GM23338 (cell line): Measurements from ENCODE around the gene CBLN3. TPM values are rescaled to one million over a fixed set of nuclear protein-coding genes. Genes with fewer than 3 reads are reported as not detected.

Source experiments
- ATAC-seq: fragments of 200-7000 bp; cut with Tn5 transposase; 3 replicates; pipeline ENCODE4 v1.9.1; 2020
- DNase-seq: peaks from one replicate; pipeline ENCODE4 v3.0.0-alpha.2; 2015; ENCODE audit warnings: low spot score
- H2AFZ ChIP-seq: fragments of 200-600 bp; sonication (generic); 2 replicates; pipeline ENCODE4 v1.8.0; 2016; ENCODE audit warnings: antibody characterized with exemption, mild to moderate bottlenecking, moderate library complexity
- H3F3A ChIP-seq: fragments of 200-600 bp; sonication (generic); replicated peaks from 2 replicates; pipeline ENCODE4 v1.8.0; 2017; ENCODE audit warnings: antibody characterized with exemption, mixed run types, low read depth
- H3K27ac ChIP-seq: fragments of 200-600 bp; sonication (generic); 2 replicates; pipeline ENCODE4 v1.6.1; 2016; ENCODE audit warnings: low read depth
- H3K27me3 ChIP-seq: fragments of 200-600 bp; sonication (generic); 2 replicates; pipeline ENCODE4 v1.8.0; 2016; ENCODE audit warnings: mild to moderate bottlenecking, mixed run types, moderate library complexity; ENCODE audit not compliant: insufficient read depth
- H3K36me3 ChIP-seq: fragments of 200-600 bp; sonication (generic); 2 replicates; pipeline ENCODE4 v1.8.0; 2016; ENCODE audit warnings: mild to moderate bottlenecking; ENCODE audit not compliant: insufficient read depth
- H3K4me1 ChIP-seq: fragments of 200-600 bp; sonication (generic); 2 replicates; pipeline ENCODE4 v1.8.0; 2016; ENCODE audit warnings: mild to moderate bottlenecking, moderate library complexity; ENCODE audit not compliant: insufficient read depth
- H3K4me2 ChIP-seq: fragments of 200-600 bp; sonication (generic); 2 replicates; pipeline ENCODE4 v1.7.1; 2017; ENCODE audit warnings: mixed run types
- H3K4me3 ChIP-seq: fragments of 200-600 bp; sonication (generic); 2 replicates; pipeline ENCODE4 v1.6.1; 2016; ENCODE audit warnings: mixed run types
- H3K79me2 ChIP-seq: fragments of 200-600 bp; sonication (generic); replicated peaks from 2 replicates; pipeline ENCODE4 v1.8.0; 2017; ENCODE audit warnings: mild to moderate bottlenecking; ENCODE audit not compliant: insufficient read depth
- H3K9me2 ChIP-seq: fragments of 200-600 bp; sonication (generic); 2 replicates; pipeline ENCODE4 v1.8.0; 2017; ENCODE audit not compliant: insufficient read depth
- H4K20me1 ChIP-seq: fragments of 200-600 bp; sonication (generic); replicated peaks from 2 replicates; pipeline ENCODE4 v1.8.0; 2017; ENCODE audit warnings: mild to moderate bottlenecking; ENCODE audit not compliant: insufficient read depth
- H3K27ac Mint-ChIP-seq: 2 replicates; pipeline ENCODE4 v1.8.0; 2020; ENCODE audit warnings: inconsistent platforms, mild to moderate bottlenecking, moderate library complexity, mixed read lengths
- H3K27me3 Mint-ChIP-seq: 3 replicates; pipeline ENCODE4 v1.8.0; 2022; ENCODE audit warnings: low read depth, mild to moderate bottlenecking, moderate library complexity, mixed read lengths, inconsistent platforms; ENCODE audit not compliant: insufficient read depth, poor library complexity
- H3K36me3 Mint-ChIP-seq: 3 replicates; pipeline ENCODE4 v1.8.0; 2021; ENCODE audit warnings: low read depth, mild to moderate bottlenecking, inconsistent platforms, moderate library complexity, mixed read lengths
- H3K4me1 Mint-ChIP-seq: 3 replicates; pipeline ENCODE4 v1.8.0; 2020; ENCODE audit warnings: mild to moderate bottlenecking, inconsistent platforms, mixed read lengths
- H3K4me3 Mint-ChIP-seq: 3 replicates; pipeline ENCODE4 v1.8.0; 2021; ENCODE audit warnings: moderate library complexity, mild to moderate bottlenecking, inconsistent platforms, mixed read lengths
- H3K9me3 Mint-ChIP-seq: 3 replicates; pipeline ENCODE4 v1.8.0; 2020; ENCODE audit warnings: moderate library complexity, mild to moderate bottlenecking, inconsistent platforms, mixed read lengths
- CREB1 ChIP-seq: fragments of 250-450 bp; sonication (Bioruptor Pico); IDR thresholded peaks from 2 replicates; pipeline ENCODE4 v1.5.0; 2020; ENCODE audit warnings: low read depth, mild to moderate bottlenecking, moderate library complexity
- CTCF ChIP-seq, 2 experiments: fragments of 200-600 bp in 1 of 2; sonication (generic) in 1 of 2; conservative IDR thresholded peaks; 2 replicates each; pipeline versions ENCODE4 v1.5.1 to v1.6.1; 2016 to 2017; ENCODE audit warnings: antibody characterized with exemption in 2 of 2, low read depth in 2 of 2, mild to moderate bottlenecking in 2 of 2, moderate library complexity in 1 of 2
- ETS1 ChIP-seq: IDR thresholded peaks from 2 replicates; pipeline ENCODE4 v1.6.1; 2016; ENCODE audit warnings: antibody characterized with exemption
- EZH2 ChIP-seq: fragments of 200-600 bp; sonication (generic); IDR thresholded peaks from one replicate; pipeline ENCODE4 v1.8.0; 2017; ENCODE audit warnings: antibody characterized with exemption, mild to moderate bottlenecking, low read depth; ENCODE audit not compliant: unreplicated experiment
- EZH2phosphoT487 ChIP-seq: fragments of 200-600 bp; sonication (generic); IDR thresholded peaks from one replicate; pipeline ENCODE4 v1.8.1; 2018; ENCODE audit warnings: antibody characterized with exemption; ENCODE audit not compliant: unreplicated experiment
- JUNB ChIP-seq: IDR thresholded peaks from one replicate; pipeline ENCODE4 v1.6.1; 2016; ENCODE audit warnings: antibody characterized with exemption; ENCODE audit not compliant: unreplicated experiment
- NANOG ChIP-seq: IDR thresholded peaks from 2 replicates; pipeline ENCODE4 v1.6.1; 2016; ENCODE audit warnings: antibody characterized with exemption, borderline replicate concordance
- POLR2AphosphoS5 ChIP-seq: IDR thresholded peaks from 2 replicates; pipeline ENCODE4 v1.6.1; 2016; ENCODE audit warnings: antibody characterized with exemption, low read depth
- REST ChIP-seq: IDR thresholded peaks from one replicate; pipeline ENCODE4 v1.6.1; 2018; ENCODE audit warnings: antibody characterized with exemption; ENCODE audit not compliant: unreplicated experiment
- STAT1 ChIP-seq: IDR thresholded peaks from one replicate; pipeline ENCODE4 v1.6.1; 2016; ENCODE audit warnings: antibody characterized with exemption; ENCODE audit not compliant: unreplicated experiment
- ZNF114 ChIP-seq: fragments of 250-450 bp; sonication (Bioruptor Pico); IDR thresholded peaks from 2 replicates; pipeline ENCODE4 v1.5.0; 2020; ENCODE audit warnings: mild to moderate bottlenecking, moderate library complexity
- ZNF331 ChIP-seq: fragments of 250-450 bp; sonication (Bioruptor Pico); IDR thresholded peaks from 2 replicates; pipeline ENCODE4 v1.5.0; 2020; ENCODE audit warnings: low read depth, mild to moderate bottlenecking, moderate library complexity
- ZNF462 ChIP-seq: fragments of 250-450 bp; sonication (Bioruptor Pico); IDR thresholded peaks from 2 replicates; pipeline ENCODE4 v1.5.0; 2020; ENCODE audit warnings: mild to moderate bottlenecking, moderate library complexity
- polyA plus RNA-seq: library from polyadenylated mRNA; unstranded; fragments of >200 nt; fragmentation: Nextera tagmentation; extraction: Ambion mirVana; gene quantifications from 2 replicates; pipeline ENCODE4 v1.2.1, GENCODE V29; 2016
- total RNA-seq: library from RNA; depleted of rRNA; stranded (reverse); fragments of >200 nt; shearing (Covaris generic); gene quantifications from 2 replicates; pipeline ENCODE4 v1.2.3, GENCODE V29; 2014

CBLN3 gene
- total and polyA plus RNA-seq, 2 experiments from 2014 or later, result 0.07 to 0.19 TPM

GRCh38 chr14:24430143-24430681 is 744 bp upstream of the CBLN3 start:
- H3K27me3 Mint-ChIP-seq, result peaks cover 18% of the 10 kb centered on the region
- H3K36me3 Mint-ChIP-seq, result peaks cover 4% of the 10 kb centered on the region; the same call in 2 of the 3 replicates
- no peaks in the 10 kb centered on the region for H3K9me3 Mint-ChIP-seq

More at GRCh38 chr14:24430143-24430681, 744 bp upstream of the CBLN3 start:
- H3K27ac ChIP-seq, result 0 out of 2 replicates have a peak overlapping the region, but pooled peaks have one; percentile 59
- no peaks in the 10 kb centered on the region for H3K9me2 ChIP-seq
- peaks cover 25% of the 10 kb centered on the region for H3K4me1 Mint-ChIP-seq
- no peaks in the 10 kb centered on the region for H3K36me3 ChIP-seq
- peak overlapping the region; percentile 83 for H3K4me3 Mint-ChIP-seq
- H4K20me1 ChIP-seq, result no peaks in the 10 kb centered on the region
- DNase-seq (peak; percentile 68), ATAC-seq (peak; percentile 59)
- H3K4me3 ChIP-seq, result peak overlapping the region; percentile 85
- peaks cover 19% of the 10 kb centered on the region for H3K4me1 ChIP-seq
- peaks cover 11% of the 10 kb centered on the region for H3F3A ChIP-seq
- no peak for TF ChIP-seq CTCF (conservative IDR thresholded peaks at IDR 0.05; ENCODE audit: low read depth in 2 of 2)
- no peak for TF ChIP-seq CREB1
- TF ChIP-seq ZNF114, result no peak
- TF ChIP-seq STAT1, result no peak
- no peak for TF ChIP-seq ETS1
- TF ChIP-seq EZH2, result no peak
- no peak for TF ChIP-seq ZNF331 (CRISPR knock-in tag)
- TF ChIP-seq NANOG, result no peak
- no peak for TF ChIP-seq EZH2phosphoT487
- TF ChIP-seq ZNF462 (CRISPR knock-in tag), result no peak
- no peak for TF ChIP-seq JUNB
- no peak for TF ChIP-seq POLR2AphosphoS5
- no peak for TF ChIP-seq REST
- peaks cover 26% of the 10 kb centered on the region for H3K27me3 ChIP-seq
- H3K27ac Mint-ChIP-seq, result no peak overlapping the region
- no peaks in the 10 kb centered on the region for H3K79me2 ChIP-seq
- peak overlapping the region; percentile 72 for H2AFZ ChIP-seq
- H3K4me2 ChIP-seq, result peak overlapping the region; percentile 96
